Right renal pelvis (tissue), 4 donors: ENCODE measurements around the gene COL18A1. TPM values are rescaled to one million over a fixed set of nuclear protein-coding genes. Genes with fewer than 3 reads are reported as not detected.

ENCODE experiments used
- DNase-seq, 4 donors: peaks; one replicate each; pipeline ENCODE4 v3.0.0-alpha.2; 2013; ENCODE audit warnings: low read depth in 4 of 4, low spot score in 3 of 4, missing footprints in 1 of 4
- polyA plus RNA-seq, 4 donors: library from polyadenylated mRNA; unstranded; fragments of 120-200 nt; gene quantifications; one replicate each; pipeline ENCODE4 v1.2.1, GENCODE V29; 2013; ENCODE audit not compliant: insufficient read length in 4 of 4

COL18A1 gene
- polyA plus RNA-seq, 4 donors, result 135 to 240 (median 143) TPM

GRCh38 chr21:45511661-45512431, 106.9 kb downstream of the COL18A1 start:
- no peak for DNase-seq

GRCh38 chr21:45512626-45513002, 107.6 kb downstream of the COL18A1 start:
- no peak for DNase-seq

DNA sequence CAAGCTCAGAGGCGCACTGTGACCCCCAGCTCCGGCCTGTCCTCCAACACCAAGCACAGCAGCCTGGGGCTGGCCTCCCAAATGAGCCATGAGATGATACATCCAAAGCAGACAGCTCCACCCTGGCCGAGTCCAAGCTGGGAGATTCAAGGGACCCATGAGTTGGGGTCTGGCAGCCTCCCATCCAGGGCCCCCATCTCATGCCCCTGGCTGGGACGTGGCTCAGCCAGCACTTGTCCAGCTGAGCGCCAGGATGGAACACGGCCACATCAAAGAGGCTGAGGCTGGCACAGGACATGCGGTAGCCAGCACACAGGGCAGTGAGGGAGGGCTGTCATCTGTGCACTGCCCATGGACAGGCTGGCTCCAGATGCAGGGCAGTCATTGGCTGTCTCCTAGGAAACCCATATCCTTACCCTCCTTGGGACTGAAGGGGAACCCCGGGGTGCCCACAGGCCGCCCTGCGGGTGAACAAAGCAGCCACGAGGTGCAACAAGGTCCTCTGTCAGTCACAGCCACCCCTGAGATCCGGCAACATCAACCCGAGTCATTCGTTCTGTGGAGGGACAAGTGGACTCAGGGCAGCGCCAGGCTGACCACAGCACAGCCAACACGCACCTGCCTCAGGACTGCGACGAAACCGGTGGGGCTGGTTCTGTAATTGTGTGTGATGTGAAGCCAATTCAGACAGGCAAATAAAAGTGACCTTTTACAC, 108.2 kb downstream of the COL18A1 start:
- DNase-seq, result no peak

GRCh38 chr21:45513741-45514310, 108.9 kb downstream of the COL18A1 start:
- no peak for DNase-seq

DNA sequence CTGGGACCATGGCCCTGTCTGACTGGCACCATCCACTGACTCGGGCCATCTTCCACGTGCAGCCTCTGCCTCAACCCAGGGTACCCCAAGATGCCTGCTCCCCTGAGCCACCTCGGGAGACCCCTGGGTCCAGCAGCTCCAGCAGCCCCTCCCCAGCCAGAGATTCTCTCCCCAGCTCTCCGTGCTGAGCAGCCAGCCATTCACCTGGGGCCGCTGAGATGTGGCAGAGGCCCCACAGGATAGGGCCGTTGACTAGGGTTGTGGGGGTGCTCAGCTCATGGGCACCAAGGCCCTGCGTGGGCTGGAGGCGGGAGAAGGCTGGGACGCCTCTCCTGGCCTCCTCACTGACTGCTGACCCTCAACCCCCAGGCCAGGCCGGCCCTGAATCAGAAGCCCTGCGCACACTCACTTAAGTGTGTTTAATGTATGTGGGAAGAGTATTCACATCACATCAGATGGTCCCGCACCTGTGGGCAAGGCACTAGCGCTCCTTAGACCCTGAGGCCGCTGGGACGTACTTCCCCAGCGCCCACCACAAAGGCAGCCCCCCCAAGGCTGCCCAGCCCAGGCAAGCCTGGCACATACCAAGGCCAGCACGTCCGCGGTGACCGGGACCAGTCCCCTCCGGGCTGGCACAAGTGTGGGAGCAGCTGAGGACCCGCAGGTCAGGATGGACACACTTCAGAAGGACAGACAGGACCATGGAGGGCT, 109.5 kb downstream of the COL18A1 start:
- DNase-seq, result no peak

- DNase-seq, result no peak
Measured at GRCh38 chr21:45515241-45516061, 110.5 kb downstream of the COL18A1 start.

DNA sequence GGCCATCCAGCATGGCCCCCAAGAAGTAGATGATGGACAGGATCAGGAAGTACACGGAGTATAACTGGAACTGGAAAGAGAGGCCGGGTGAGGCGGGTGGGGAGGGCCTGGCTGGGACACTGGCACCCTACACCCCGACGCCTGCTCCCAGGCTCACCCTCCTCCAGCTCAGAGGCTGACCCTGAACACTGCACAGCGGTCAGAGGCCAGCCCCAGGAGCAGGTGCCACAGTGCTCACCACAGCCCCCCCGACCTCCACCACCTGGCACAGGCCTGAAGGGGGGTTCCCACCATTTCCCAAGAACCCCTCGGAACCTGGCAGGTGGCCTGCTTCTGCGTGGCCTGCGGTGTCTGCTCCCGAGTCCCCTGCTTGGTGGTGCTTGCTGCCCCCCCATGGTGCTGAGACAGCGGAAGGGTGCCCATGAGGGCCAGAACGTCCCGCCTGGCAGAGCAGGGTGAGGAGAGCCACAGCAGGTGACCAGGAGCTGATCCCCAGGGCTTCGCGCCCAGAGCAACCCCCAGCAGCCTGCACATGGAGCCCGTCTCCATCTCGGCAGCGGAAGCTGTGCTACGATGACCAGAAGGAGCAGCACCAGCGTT, 111.2 kb downstream of the COL18A1 start:
- no peak for DNase-seq

DNA sequence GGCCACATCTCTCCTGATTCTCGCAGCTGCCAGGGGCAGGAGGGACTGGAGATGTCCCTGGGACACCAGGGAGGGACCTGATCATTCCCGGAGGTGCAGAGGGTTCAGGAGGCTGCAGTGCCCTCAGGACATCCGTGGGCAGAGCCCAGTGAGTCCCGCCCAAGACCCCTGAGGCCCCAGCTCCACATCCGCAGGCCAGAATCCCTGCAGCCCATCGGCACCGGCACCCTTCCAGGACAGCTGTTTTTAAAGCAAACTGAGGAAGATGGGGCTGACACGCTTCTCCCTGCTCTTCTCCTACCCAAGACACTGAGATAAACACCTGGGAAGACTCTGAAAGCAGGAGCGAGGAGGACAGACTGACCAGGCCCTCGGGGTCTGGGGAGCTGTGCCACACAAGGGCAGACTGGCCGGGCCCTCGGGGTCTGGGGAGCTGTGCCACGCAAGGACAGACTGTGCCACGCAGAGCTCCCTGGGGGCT, 111.7 kb downstream of the COL18A1 start:
- DNase-seq, result no peak

DNA sequence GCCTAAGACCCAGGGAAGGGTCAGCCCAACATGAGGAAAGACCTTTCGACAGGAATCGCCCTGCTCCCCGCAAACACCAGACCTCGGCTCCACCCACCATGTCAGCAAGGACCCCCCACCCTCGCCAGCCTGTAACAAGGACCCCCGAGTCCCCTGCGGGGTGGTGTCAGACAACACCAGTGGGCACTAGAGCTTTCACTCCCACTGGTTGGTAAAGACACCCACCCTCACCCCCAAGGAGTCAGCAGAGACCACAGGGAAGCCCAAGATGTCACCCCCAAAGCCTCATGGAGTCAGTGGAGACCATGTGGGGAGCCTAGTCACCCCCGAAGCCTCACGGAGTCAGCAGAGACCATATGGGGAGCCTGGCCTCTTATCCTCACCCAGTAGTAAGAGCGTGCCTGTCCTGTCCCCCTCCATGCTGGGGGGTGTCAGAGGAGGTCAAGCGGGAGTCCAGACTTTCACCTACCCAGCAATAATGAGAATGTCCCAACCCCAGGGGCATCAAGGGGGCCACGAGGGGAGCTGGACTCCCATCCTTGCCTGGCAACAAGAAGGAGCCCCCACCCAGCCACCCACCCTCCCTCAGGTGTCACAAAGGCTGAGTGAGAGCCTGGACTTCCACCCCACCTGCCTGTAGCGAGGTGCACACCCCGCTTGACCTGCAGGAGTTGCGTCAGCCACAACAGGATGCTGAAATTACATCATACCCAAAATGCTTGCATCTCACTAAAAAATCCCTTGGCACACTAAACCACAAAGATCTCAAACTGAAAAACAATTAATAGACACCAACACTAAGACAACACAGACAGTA, 112.5 kb downstream of the COL18A1 start:
- DNase-seq, result no peak

DNA sequence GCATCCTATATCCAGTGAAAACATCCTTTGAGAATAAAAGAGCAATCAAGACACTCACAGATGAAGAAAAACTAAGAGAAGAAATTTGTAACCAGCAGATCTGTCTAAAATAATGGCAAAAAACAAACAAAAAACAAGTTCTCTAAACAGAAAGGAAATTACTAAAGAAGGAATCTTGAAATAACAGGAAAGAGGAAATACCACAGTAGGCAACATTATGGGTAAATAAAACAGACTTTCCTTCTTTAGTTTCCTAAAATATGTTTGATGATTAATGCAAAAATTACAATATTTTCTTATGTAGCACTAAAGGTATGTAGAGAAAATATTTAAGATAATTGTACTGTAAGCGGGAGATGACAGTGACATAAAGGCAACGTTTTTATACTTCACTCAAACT, 113.8 kb downstream of the COL18A1 start:
- DNase-seq, result no peak

DNA sequence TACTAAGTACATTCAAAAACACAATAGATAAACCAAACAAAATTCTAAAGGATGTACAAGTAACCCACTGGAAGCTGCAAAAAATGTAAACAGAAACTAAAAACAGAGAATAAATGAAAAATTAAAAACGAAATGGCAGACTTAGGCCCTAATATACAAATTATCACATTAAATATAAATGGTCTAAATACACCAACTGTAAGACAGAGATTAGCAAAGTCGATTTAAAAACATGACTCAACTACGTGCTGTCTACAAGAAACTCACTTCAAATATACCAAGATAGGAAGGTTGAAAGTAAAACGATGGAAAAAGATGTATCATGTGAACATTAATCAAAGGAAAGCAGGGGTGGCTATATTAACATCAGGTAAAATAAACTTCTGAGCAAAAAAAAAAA, 114.2 kb downstream of the COL18A1 start:
- DNase-seq, result no peak

DNA sequence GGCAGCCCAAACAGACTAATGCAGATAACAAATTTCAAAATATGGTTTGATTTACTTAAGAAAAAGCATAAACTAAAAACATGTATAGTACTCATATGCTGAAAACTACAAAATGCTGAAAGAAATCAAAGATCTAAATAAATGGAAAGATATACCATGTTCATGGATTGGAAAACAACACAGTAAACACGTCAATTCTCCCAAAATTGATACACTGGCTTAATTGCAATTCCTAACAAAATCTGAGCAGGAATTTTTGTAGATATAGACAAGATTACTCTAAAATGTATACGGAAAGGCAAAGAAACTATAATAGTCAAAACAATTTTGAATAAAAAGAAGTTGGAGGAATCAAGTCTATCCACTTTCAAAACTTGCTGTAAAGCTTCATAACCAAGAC, 116.3 kb downstream of the COL18A1 start:
- DNase-seq, result no peak

- no peak for DNase-seq
Measured at GRCh38 chr21:45522381-45522780, 117.4 kb downstream of the COL18A1 start.

GRCh38 chr21:45522986-45523385, 118.0 kb downstream of the COL18A1 start:
- no peak for DNase-seq

DNA sequence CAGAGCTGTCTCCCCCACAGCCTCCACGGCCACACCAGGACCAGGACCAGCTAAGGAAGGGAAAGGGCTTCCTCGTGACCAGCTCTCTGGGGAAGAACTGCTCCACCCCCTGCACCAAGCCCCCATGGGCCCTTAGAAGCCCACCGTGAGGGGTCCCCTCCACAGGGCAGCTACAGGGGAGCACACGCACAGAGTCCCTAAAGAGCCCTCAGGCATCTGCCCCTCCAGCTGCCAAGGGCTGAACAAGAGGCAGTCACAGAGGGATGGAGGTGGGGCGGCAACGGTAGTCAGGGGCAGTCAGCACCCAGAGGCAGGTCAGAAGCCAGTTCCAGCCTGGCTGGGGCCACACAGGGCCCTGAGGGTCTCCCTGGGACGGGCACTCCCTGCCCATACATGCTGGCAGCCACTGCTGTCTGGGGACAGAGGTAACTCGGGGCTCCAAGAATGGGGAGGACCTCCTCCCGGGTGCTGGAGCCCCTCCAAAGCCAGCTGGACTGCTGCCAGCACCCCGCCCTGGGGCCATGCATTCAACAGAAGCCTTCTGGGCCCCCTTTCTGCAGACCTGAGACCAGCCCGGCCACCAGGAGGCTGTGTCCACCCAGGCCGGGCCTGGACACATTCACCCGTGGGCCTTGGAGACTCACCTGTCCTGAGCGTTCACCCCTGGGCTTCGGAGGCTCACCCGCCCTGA, 118.6 kb downstream of the COL18A1 start:
- DNase-seq, result no peak

DNA sequence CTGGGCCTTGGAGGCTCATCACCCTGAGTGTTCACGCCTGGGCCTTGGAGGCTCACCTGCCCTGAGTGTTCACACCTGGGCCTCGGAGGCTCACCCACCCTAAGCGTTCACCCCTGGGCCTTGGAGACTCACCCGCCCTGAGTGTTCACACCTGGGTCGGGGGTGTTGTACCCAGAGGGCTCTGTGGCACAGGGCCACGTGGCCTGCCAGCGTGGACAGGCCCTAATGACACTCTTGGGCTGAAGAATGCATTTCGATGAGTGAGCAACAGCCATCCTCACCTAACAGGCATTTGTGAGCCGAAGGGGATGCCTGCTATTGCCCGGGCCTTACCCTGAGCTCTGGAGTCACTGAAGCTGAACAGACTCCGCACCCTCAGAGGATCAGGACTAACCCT, 119.8 kb downstream of the COL18A1 start:
- DNase-seq, result no peak

DNA sequence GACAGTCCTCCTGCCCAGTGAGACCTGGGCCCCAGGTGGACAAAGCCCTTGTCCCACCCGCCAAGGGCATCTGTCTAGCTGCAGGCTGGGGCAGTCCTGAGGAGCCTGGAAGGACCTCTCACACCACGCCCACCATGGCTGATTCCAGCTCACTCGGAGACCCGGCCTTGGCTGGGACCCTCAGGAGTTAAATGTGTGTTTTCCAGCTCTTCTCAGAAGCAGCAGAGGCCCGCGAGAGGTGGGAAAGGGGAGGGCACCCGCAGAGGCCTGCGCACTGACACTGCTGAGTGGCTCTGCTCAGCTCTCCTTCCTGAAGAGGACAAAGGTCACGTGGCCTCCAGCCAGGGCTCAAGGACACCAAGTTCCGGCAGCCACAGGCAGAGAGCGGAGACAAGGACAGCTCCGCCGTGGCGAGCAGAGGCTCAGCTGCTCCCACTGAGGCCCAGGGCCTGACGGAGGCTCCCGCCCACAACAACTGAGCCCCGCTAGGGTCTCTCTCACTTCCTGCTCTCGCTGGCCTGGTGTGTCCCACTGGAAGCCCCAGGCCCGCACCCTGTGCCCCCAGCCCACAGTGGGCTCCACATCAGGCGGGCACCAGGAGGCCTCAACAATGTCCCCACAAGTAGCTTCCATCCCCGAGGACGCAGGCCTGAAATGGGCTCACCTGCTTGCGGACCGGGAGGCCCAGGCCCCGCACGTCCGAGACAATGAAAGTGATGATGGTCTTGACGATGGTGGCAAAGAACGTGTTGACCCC, 120.4 kb downstream of the COL18A1 start:
- no peak for DNase-seq

- no peak for DNase-seq
Measured at GRCh38 chr21:45525910-45526306, 120.9 kb downstream of the COL18A1 start.
